ACC112 (cell line): ENCODE data around the gene MLLT10.
"Not testable (repeated sequence)": the region's sequence is repeated elsewhere in the genome, so short reads cannot be mapped to it uniquely, and the experiment has no call there.

Experiments
- H2AFZ ChIP-seq: fragments of 200-600 bp; sonication (generic); one replicate; pipeline ENCODE4 v1.6.0; 2017; ENCODE audit warnings: antibody characterized with exemption, low read length; ENCODE audit not compliant: unreplicated experiment
- H3K27ac ChIP-seq: fragments of 200-600 bp; sonication (generic); 2 replicates; pipeline ENCODE4 v1.5.1; 2014; ENCODE audit warnings: low read depth, mild to moderate bottlenecking, antibody characterized with exemption, low read length, moderate library complexity
- H3K27me3 ChIP-seq: fragments of 200-600 bp; sonication (generic); 2 replicates; pipeline ENCODE4 v1.6.1; 2014; ENCODE audit warnings: mild to moderate bottlenecking, antibody characterized with exemption, low read length, moderate library complexity, mixed read lengths; ENCODE audit not compliant: insufficient read depth
- H3K36me3 ChIP-seq: fragments of 200-600 bp; sonication (generic); 2 replicates; pipeline ENCODE4 v1.6.1; 2016; ENCODE audit warnings: mild to moderate bottlenecking, antibody characterized with exemption, low read length, moderate library complexity, mixed read lengths; ENCODE audit not compliant: insufficient read depth
- H3K4me1 ChIP-seq: fragments of 200-600 bp; sonication (generic); one replicate; pipeline ENCODE4 v1.6.1; 2016; ENCODE audit warnings: low read length, mixed read lengths; ENCODE audit not compliant: insufficient read depth, unreplicated experiment, control insufficient read depth
- H3K4me3 ChIP-seq: fragments of 200-600 bp; sonication (generic); 2 replicates; pipeline ENCODE4 v1.5.1; 2014; ENCODE audit warnings: mild to moderate bottlenecking, low read depth, low read length
- H3K79me2 ChIP-seq: fragments of 200-600 bp; sonication (generic); one replicate; pipeline ENCODE4 v1.6.0; 2016; ENCODE audit warnings: low read length; ENCODE audit not compliant: control insufficient read depth, unreplicated experiment, insufficient read depth

MLLT10 gene

DNA sequence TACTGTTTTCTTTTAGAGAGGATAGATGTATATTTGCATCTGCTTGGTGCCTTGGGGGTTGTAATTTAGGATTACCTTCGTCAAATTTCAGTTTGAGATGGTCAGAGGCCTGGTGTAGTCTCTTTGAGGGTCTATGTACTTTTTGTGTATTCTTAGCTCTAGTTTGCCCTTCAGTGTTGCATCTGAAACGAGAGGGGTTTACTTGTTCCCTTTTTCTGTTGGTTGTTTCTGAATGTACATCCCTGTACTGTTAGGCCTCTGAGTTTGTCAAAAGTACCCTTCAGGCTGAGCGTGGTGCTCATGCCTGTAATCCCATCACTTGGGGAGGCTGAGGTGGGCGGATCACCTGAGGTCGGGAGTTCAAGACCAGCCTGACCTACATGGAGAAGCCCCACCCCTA is 60.0 kb downstream of the MLLT10 start:
- H2AFZ ChIP-seq = no peak overlapping the region
- H3K27me3 ChIP-seq = no peaks in the 10 kb centered on the region
- H3K79me2 ChIP-seq = peaks cover 58% of the 10 kb centered on the region
- peaks cover 8% of the 10 kb centered on the region; the same call in 1 of the 2 replicates for H3K36me3 ChIP-seq
- no peak overlapping the region for H3K27ac ChIP-seq
- no peak overlapping the region for H3K4me3 ChIP-seq
- no peaks in the 10 kb centered on the region for H3K4me1 ChIP-seq

GRCh38 chr10:21599582-21599981 is 65.5 kb downstream of the MLLT10 start:
- no peak overlapping the region for H3K27ac ChIP-seq
- no peaks in the 10 kb centered on the region for H3K27me3 ChIP-seq
- H3K4me1 ChIP-seq = no peaks in the 10 kb centered on the region
- H2AFZ ChIP-seq = no peak overlapping the region
- no peak overlapping the region for H3K4me3 ChIP-seq
- H3K36me3 ChIP-seq = 0 out of 2 replicates have a peak, but pooled peaks cover 4% of the 10 kb centered on the region
- peaks cover 36% of the 10 kb centered on the region for H3K79me2 ChIP-seq

GRCh38 chr10:21600804-21601433 is 66.9 kb downstream of the MLLT10 start:
- no peak overlapping the region for H2AFZ ChIP-seq
- peaks cover 38% of the 10 kb centered on the region for H3K79me2 ChIP-seq
- H3K4me3 ChIP-seq = no peak overlapping the region
- no peak overlapping the region for H3K27ac ChIP-seq
- H3K36me3 ChIP-seq = peaks cover 7% of the 10 kb centered on the region; the same call in 1 of the 2 replicates
- H3K4me1 ChIP-seq = no peaks in the 10 kb centered on the region
- no peaks in the 10 kb centered on the region for H3K27me3 ChIP-seq

- no peak overlapping the region for H2AFZ ChIP-seq
- H3K4me3 ChIP-seq = no peak overlapping the region
- H3K4me1 ChIP-seq = no peaks in the 10 kb centered on the region
- no peak overlapping the region for H3K27ac ChIP-seq
- H3K27me3 ChIP-seq = no peaks in the 10 kb centered on the region
- peaks cover 32% of the 10 kb centered on the region for H3K79me2 ChIP-seq
- peaks cover 16% of the 10 kb centered on the region for H3K36me3 ChIP-seq
These were observed 68.3 kb downstream of the MLLT10 start for GRCh38 chr10:21602313-21602712.

DNA sequence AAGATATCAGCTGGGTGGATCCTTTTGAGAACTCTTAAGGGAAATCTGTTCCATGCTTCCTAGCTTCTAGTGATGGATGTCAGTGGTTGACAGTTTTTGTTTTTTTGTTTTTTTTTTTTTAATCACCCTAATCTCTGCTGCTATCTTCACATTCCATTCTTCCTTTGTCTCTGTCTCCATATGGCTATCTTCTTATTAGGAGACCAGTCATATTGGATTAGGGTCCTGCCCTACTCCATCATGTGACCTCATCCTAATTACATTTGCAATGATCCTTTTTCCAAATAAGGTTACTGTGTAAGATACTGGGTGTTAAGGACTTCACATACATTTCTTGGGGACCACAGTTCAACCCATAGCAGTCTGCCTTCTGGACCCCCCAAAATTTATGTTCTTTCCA is 69.7 kb downstream of the MLLT10 start:
- peaks cover 19% of the 10 kb centered on the region for H3K79me2 ChIP-seq

DNA sequence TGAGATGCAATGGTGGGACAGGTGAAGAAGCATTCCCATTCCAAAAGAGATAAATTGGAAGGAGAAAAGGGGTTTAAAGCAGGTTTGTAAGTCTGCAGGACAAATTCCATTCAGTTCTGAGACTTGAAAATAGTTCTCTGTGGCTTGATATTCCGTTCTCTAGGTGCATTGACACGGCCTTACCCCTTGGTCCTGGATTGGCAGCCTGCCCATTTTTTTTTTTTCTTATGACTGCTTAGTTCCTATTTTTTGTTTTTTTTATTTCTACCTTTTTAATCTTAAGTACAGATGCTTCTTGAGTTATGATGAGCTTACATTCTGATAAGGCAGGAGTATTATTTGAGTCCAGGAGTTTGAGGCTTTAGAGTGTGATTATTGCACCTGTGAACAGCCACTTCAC is 70.6 kb downstream of the MLLT10 start:
- H3K4me1 ChIP-seq = no peaks in the 10 kb centered on the region
- no peak overlapping the region for H3K4me3 ChIP-seq
- no peaks in the 10 kb centered on the region for H3K27me3 ChIP-seq
- H3K36me3 ChIP-seq = peaks cover 16% of the 10 kb centered on the region
- H2AFZ ChIP-seq = no peak overlapping the region
- no peak overlapping the region for H3K27ac ChIP-seq
- peaks cover 21% of the 10 kb centered on the region for H3K79me2 ChIP-seq

More for the DNA sequence above, 69.7 kb downstream of the MLLT10 start:
- Histone ChIP-seq H3K36me3 (peaks cover 16% of the 10 kb centered on the region), H3K27me3 (no peaks in the 10 kb centered on the region), H3K27ac (no peak overlapping the region), H2AFZ (no peak overlapping the region), H3K4me3 (no peak overlapping the region), H3K4me1 (no peaks in the 10 kb centered on the region)

DNA sequence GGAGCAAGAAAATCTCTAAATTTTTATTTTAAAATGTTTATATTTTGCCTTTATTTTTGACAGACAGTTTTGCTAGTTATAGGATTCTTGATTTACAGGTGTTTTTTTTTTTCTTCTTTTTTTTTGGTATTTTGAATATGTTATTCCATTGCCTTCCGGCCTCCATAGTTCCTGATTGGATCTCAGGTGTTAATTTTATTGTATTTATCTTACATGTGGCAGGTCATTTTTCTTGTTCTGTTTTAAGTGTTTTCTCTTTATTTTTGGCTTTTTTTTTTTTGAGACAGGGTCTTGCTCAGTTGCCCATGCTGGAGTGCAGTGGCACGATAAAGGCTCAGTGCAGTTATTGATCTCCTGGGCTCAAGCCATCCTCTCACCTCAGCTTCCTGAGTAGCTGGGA is 73.9 kb downstream of the MLLT10 start:
- no peak overlapping the region for H3K27ac ChIP-seq
- H3K79me2 ChIP-seq = peaks cover 26% of the 10 kb centered on the region
- no peak overlapping the region for H2AFZ ChIP-seq
- H3K27me3 ChIP-seq = no peaks in the 10 kb centered on the region
- H3K4me3 ChIP-seq = no peak overlapping the region
- H3K4me1 ChIP-seq = no peaks in the 10 kb centered on the region
- H3K36me3 ChIP-seq = peaks cover 18% of the 10 kb centered on the region

DNA sequence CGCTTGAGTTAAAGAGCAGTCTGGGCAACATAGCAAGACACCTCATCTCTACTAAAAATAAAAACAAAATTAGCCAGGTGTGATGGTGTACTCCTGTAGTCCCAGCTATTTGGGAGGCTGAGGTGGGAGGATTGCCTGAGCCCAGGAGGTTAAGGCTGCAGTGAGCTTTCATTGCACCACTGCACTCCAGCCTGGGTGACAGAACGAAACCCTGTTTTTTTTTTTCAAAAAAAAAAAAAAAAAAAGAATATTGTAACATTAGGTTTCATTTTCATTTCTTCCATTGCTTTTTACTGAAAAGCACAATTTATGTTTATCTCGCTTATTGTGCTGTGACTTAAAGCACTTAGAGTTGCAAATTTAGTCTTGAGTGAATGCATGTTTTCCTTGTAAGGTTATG is 80.0 kb downstream of the MLLT10 start:
- Histone ChIP-seq H3K27me3 (no peaks in the 10 kb centered on the region), H2AFZ (no peak overlapping the region), H3K27ac (no peak overlapping the region), H3K4me1 (no peaks in the 10 kb centered on the region), H3K79me2 (peaks cover 22% of the 10 kb centered on the region), H3K36me3 (peaks cover 6% of the 10 kb centered on the region; the same call in 1 of the 2 replicates), H3K4me3 (no peak overlapping the region)

DNA sequence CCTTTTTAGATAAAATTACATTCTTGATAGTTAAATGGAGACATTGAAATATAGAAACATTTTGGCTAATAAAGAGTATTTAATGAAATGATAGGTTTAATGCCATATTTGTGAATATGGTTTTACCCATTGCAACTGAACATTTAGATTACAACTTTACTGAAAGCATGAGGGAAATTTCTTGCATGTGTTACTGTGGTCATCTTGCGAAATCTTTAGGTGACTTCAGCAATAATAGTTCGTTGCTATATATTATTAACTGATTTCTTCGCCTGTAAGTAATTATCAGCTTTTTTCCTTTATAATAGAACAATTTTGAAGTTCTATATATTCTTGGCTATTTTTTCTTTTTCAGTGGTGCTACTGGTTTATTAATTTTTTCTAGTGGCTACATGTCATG is 83.2 kb downstream of the MLLT10 start:
- no peak overlapping the region for H3K4me3 ChIP-seq
- H3K36me3 ChIP-seq = peaks cover 4% of the 10 kb centered on the region; the same call in 1 of the 2 replicates
- H3K27me3 ChIP-seq = no peaks in the 10 kb centered on the region
- H3K79me2 ChIP-seq = peaks cover 3% of the 10 kb centered on the region
- no peak overlapping the region for H3K27ac ChIP-seq
- H2AFZ ChIP-seq = no peak overlapping the region
- no peaks in the 10 kb centered on the region for H3K4me1 ChIP-seq

DNA sequence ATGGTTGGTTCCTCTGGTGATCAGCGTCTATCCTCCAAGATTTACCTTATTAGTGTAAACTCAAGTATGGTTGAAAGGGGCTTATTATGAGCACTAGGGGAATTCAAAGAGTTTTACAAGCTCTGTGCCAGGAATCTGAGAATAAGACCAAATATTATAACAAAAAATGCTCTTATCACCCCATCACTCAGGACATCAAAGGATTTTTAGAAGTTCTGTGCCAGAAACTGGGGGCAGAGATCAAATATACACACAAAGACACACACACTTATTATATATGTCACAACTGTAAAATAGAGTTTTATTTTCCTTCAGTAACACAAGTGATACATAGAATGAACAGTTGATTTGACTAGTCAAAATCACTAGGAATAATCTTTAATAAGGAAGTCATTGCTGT is 89.3 kb downstream of the MLLT10 start:
- H3K36me3 ChIP-seq = peaks cover 24% of the 10 kb centered on the region
- H3K4me1 ChIP-seq = no peaks in the 10 kb centered on the region
- no peak overlapping the region for H2AFZ ChIP-seq
- H3K27ac ChIP-seq = no peak overlapping the region
- no peak overlapping the region for H3K4me3 ChIP-seq
- no peaks in the 10 kb centered on the region for H3K79me2 ChIP-seq
- no peaks in the 10 kb centered on the region for H3K27me3 ChIP-seq

GRCh38 chr10:21624421-21624820 is 90.4 kb downstream of the MLLT10 start:
- not testable (repeated sequence) for H3K27me3 ChIP-seq, H3K4me1 ChIP-seq, H3K27ac ChIP-seq, H2AFZ ChIP-seq, H3K79me2 ChIP-seq, H3K4me3 ChIP-seq
- H3K36me3 ChIP-seq = peaks cover 24% of the 10 kb centered on the region
